Lung (tissue), 12 donors: ENCODE data around the gene VPS11. TPM values are rescaled to one million over a fixed set of nuclear protein-coding genes. Genes with fewer than 3 reads are reported as not detected.
"Not testable (repeated sequence)": the region's sequence is repeated elsewhere in the genome, so short reads cannot be mapped to it uniquely, and the experiment has no call there.

Experiments
- ATAC-seq: fragments of 200-7000 bp; cut with Tn5 transposase; one replicate; pipeline ENCODE4 v1.9.1; 2020; ENCODE audit warnings: moderate number of reproducible peaks; ENCODE audit not compliant: insufficient read depth, low FRiP score
- DNase-seq, 3 donors: peaks; one replicate each; pipeline ENCODE4 v3.0.0-alpha.2; 2013 to 2017
- H3K27ac ChIP-seq, 2 donors: one replicate each; pipeline ENCODE4 v1.5.1; 2013; ENCODE audit warnings: mild to moderate bottlenecking in 2 of 2, moderate library complexity in 2 of 2, control low read depth in 1 of 2, inconsistent platforms in 1 of 2, low read depth in 1 of 2, low read length in 1 of 2
- H3K27me3 ChIP-seq, 3 donors: one replicate each; pipeline ENCODE4 v1.5.1; 2013; ENCODE audit warnings: low read length in 2 of 3; ENCODE audit not compliant: control insufficient read depth in 3 of 3, insufficient read depth in 3 of 3
- H3K36me3 ChIP-seq, 4 donors: one replicate each; pipeline ENCODE4 v1.5.1; 2013; ENCODE audit warnings: low read length in 4 of 4, mild to moderate bottlenecking in 1 of 4, moderate library complexity in 1 of 4; ENCODE audit not compliant: control insufficient read depth in 4 of 4, insufficient read depth in 4 of 4
- H3K4me1 ChIP-seq, 5 donors: one replicate each; pipeline ENCODE4 v1.5.1; 2013; ENCODE audit warnings: low read length in 5 of 5, mild to moderate bottlenecking in 2 of 5, moderate library complexity in 1 of 5; ENCODE audit not compliant: control insufficient read depth in 5 of 5, insufficient read depth in 5 of 5
- H3K4me3 ChIP-seq: one replicate; pipeline ENCODE4 v1.5.1; 2013; ENCODE audit warnings: mild to moderate bottlenecking, control low read depth, moderate library complexity
- H3K9ac ChIP-seq, 2 donors: one replicate each; pipeline ENCODE4 v1.5.1; 2013; ENCODE audit warnings: low read length in 2 of 2, control low read depth in 1 of 2; ENCODE audit not compliant: insufficient read depth in 1 of 2
- H3K9me3 ChIP-seq, 4 donors: one replicate each; pipeline ENCODE4 v1.5.1; 2013; ENCODE audit warnings: low read length in 3 of 4, mild to moderate bottlenecking in 1 of 4, moderate library complexity in 1 of 4; ENCODE audit not compliant: control insufficient read depth in 4 of 4, insufficient read depth in 3 of 4
- WGBS, 2 donors: extraction: QIAGEN DNeasy Blood & Tissue Kit; methylation state at CpG; one replicate each; pipeline ENCODE4 v1.1.7; 2013; 5-methylcytosine and 5-hydroxymethylcytosine counted together
- polyA plus RNA-seq, 2 donors: library from polyadenylated mRNA; stranded (reverse); fragments of 200-250 nt; gene quantifications; one replicate each; pipeline ENCODE4 v1.2.1, GENCODE V29; 2013
- total RNA-seq, 2 donors: library from RNA; depleted of rRNA in 1 of 2; stranded (reverse); fragments of >200 nt in 1 of 2; gene quantifications; one replicate each; pipeline ENCODE4 v1.2.1, GENCODE V29; 2014 to 2021
- TF ChIP-seq, protein P1 (sequence below): IDR thresholded peaks from 2 replicates; pipeline ENCODE4 v1.5.1; 2012; ENCODE audit warnings: mild to moderate bottlenecking; ENCODE audit errors: control extremely low read depth, extremely low read depth
- donor health status: control.
- donor health status: control.
- donor health status: Bipolar disorder and iron deficiency.
- donor health status: healthy.
- donor health status: DM: yes; HTN: yes; CAD: no.

The VPS11 gene
- total and polyA plus RNA-seq, 4 donors: 33.8 to 56.1 (median 35.3) TPM

DNA sequence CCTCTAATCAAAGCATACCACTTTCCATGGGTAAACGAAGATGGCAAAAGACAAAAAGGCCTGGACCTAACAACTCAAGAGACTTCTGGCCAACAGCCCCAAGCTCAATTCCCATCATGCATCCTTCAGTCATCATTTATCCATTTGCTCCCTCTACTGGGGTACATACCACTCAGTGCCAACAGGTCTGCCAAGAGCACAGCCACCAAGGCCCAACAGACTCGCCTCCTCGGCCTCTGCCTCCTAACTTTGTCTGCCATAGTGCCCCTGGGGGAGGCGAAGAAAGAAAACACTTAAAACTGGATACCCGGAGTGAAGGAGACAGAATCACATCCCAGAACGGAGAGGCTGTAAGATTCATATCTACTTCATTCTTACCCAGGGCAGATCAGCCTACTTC, 11.7 kb upstream of the VPS11 start:
- TF ChIP-seq, protein P1, sequence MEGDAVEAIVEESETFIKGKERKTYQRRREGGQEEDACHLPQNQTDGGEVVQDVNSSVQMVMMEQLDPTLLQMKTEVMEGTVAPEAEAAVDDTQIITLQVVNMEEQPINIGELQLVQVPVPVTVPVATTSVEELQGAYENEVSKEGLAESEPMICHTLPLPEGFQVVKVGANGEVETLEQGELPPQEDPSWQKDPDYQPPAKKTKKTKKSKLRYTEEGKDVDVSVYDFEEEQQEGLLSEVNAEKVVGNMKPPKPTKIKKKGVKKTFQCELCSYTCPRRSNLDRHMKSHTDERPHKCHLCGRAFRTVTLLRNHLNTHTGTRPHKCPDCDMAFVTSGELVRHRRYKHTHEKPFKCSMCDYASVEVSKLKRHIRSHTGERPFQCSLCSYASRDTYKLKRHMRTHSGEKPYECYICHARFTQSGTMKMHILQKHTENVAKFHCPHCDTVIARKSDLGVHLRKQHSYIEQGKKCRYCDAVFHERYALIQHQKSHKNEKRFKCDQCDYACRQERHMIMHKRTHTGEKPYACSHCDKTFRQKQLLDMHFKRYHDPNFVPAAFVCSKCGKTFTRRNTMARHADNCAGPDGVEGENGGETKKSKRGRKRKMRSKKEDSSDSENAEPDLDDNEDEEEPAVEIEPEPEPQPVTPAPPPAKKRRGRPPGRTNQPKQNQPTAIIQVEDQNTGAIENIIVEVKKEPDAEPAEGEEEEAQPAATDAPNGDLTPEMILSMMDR: no peak
- Histone ChIP-seq H3K27ac (peak overlapping the region in 1 of 2 donors; percentile 93), H3K27me3 (no peaks in the 10 kb centered on the region), H3K9me3 (no peaks in the 10 kb centered on the region), H3K36me3 (peaks cover 15 to 42% (median 38%) of the 10 kb centered on the region in 4 donors), H3K4me3 (peak overlapping the region; percentile 89), H3K9ac (peak overlapping the region; percentile 70 to 90), H3K4me1 (peaks cover 0 to 13% (median 7%) of the 10 kb centered on the region in 5 donors)
- peak in 2 of 3 donors; percentile 5 to 14 for DNase-seq
- no peak for ATAC-seq
- WGBS, 2 donors: 56 to 59% methylated on average over 6 of the region's 6 CpGs

DNA sequence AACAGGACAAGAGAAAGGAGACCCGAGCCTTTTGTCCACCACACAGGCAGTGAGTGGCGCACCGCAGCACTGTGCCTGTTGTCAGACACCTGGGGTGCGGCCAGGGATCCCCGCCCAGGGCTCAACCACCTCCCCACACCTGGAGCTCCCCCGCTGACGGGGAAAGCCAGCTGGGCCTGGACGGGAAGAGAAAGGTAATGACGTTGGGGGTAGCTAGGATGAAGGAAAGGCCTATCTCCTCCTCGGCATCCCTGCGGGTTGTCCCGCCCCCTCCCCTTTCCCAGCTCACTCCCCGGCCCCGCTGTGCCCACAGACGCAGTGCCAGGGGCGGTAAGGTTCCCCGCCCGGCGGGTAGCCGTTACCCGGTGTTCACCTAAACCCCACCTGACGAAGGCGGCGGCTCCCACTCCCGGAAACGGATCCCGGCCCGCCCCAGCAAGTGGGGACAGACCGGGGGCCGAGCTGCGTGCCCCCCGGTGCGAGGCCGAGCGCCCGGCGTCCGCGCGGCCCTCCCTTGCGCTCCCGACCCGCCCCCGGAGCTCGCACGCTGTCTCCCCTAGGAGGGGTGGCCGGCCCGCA, 11.1 kb upstream of the VPS11 start:
- Histone ChIP-seq H3K4me3 (peak overlapping the region; percentile 89), H3K36me3 (peaks cover 16 to 36% (median 33%) of the 10 kb centered on the region in 4 donors), H3K27me3 (no peaks in the 10 kb centered on the region), H3K4me1 (peaks cover 0 to 13% (median 7%) of the 10 kb centered on the region in 5 donors), H3K27ac (peak overlapping the region; percentile 93 to 94), H3K9me3 (no peaks in the 10 kb centered on the region), H3K9ac (peak overlapping the region; percentile 70 to 90)
- WGBS, 2 donors: 0% methylated on average over 46 to 48 of the region's 48 CpGs
- ATAC-seq (peak; percentile 32), DNase-seq (peak; percentile 2 to 38 (median 4))
- TF ChIP-seq, protein P1: no peak

DNA sequence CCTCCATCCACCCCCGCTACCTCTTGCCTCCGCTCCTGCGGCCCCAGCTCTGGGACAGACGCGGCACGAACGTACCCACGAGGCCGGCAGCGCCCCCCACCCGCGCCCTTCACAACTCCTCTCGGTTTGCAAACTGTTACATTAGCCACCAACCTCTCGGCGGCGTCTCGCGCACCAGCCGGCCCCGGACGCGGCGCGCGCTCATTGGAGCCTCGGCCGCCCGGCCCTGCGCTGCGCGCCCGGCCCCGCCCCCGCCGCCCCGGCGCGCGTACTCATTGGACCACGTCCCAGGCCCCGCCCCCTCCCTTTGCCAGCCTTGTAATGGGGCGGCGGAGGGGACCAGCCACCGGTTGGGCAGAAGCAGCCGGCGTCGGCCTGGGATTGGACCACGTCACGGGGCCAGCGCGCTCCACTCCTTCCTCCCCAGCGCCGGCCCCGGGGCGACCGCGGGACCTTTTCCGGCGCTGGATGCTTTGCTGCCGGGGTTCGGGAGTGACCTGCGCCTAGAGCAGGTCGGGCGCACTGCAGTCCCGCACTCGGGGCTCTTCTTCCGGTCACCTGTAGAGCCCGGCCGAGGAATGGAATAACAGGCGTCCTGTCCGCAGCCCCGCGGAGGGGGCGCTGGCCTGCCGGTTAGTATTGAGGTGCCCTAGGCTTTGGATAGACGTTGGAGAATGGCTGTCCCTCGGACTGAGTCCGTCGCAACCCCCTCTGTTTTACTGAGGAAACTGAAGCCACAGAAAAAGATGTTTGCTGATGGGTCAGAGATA, 10.4 kb upstream of the VPS11 start, which contains the start of gene HYOU1:
HYOU1 (minus strand) TSS at position 206 of the 770 bp plus-strand sequence. CDS start 1,045 bp downstream, outside the sequence.
- ATAC-seq (peak; percentile 98), DNase-seq (peak; percentile 96 to 98 (median 97))
- no peaks in the 10 kb centered on the region for H3K9me3 ChIP-seq
- WGBS, 2 donors: 0% methylated on average over 69 to 79 of the region's 79 CpGs
- TF ChIP-seq, protein P1: no peak
- no peaks in the 10 kb centered on the region for H3K27me3 ChIP-seq
- H3K27ac ChIP-seq: peak within 1 kb of the TSS; percentile 93 to 94
- peaks cover 0 to 13% (median 7%) of the 10 kb centered on the region in 5 donors for H3K4me1 ChIP-seq
- peaks cover 16 to 30% (median 27%) of the 10 kb centered on the region in 4 donors for H3K36me3 ChIP-seq
- H3K9ac ChIP-seq: peak within 1 kb of the TSS; percentile 70 to 90
- H3K4me3 ChIP-seq: peak within 1 kb of the TSS; percentile 89

DNA sequence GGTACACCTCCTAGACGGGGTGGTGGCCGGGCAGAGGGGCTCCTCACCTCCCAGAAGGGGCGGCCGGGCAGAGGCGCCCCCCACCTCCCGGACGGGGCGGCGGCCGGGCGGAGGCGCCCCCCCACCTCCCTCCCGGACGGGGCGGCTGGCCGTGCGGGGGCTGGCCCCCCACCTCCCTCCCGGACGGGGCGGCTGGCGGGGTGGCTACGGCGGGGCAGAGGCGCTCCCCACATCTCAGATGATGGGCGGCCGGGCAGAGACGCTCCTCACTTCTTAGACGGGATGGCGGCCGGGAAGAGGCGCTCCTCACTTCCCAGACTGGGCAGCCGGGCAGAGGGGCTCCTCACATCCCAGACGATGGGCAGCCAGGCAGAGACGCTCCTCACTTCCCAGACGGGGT, 8.5 kb upstream of the VPS11 start:
- H3K36me3 ChIP-seq: peaks cover 8 to 15% (median 10%) of the 10 kb centered on the region in 4 donors
- H3K9me3 ChIP-seq, DNase-seq, H3K27ac ChIP-seq, ATAC-seq, H3K27me3 ChIP-seq, H3K9ac ChIP-seq, H3K4me3 ChIP-seq: not testable (repeated sequence)
- 87 to 94% methylated on average over 13 to 29 of the region's 35 CpGs for WGBS, 2 donors
- peaks cover 0 to 13% (median 8%) of the 10 kb centered on the region in 5 donors for H3K4me1 ChIP-seq
